Neural progenitor cell (in vitro differentiated cells): ENCODE data around the gene C16orf74.
A peak's percentile ranks its signal among the peaks of the same experiment; 100 is the strongest.

Experiments used
- CTCF ChIP-seq: fragments of 200-600 bp; sonication (generic); IDR thresholded peaks from 2 replicates; pipeline ENCODE4 v1.5.1; 2017; ENCODE audit warnings: antibody characterized with exemption, mild to moderate bottlenecking
- EZH2 ChIP-seq: fragments of 200-600 bp; sonication (generic); IDR thresholded peaks from 2 replicates; pipeline ENCODE4 v1.6.1; 2017; ENCODE audit warnings: antibody characterized with exemption, mild to moderate bottlenecking, moderate library complexity
- EZH2phosphoT487 ChIP-seq: fragments of 200-600 bp; sonication (generic); IDR thresholded peaks from 2 replicates; pipeline ENCODE4 v1.6.1; 2017; ENCODE audit warnings: antibody characterized with exemption

DNA sequence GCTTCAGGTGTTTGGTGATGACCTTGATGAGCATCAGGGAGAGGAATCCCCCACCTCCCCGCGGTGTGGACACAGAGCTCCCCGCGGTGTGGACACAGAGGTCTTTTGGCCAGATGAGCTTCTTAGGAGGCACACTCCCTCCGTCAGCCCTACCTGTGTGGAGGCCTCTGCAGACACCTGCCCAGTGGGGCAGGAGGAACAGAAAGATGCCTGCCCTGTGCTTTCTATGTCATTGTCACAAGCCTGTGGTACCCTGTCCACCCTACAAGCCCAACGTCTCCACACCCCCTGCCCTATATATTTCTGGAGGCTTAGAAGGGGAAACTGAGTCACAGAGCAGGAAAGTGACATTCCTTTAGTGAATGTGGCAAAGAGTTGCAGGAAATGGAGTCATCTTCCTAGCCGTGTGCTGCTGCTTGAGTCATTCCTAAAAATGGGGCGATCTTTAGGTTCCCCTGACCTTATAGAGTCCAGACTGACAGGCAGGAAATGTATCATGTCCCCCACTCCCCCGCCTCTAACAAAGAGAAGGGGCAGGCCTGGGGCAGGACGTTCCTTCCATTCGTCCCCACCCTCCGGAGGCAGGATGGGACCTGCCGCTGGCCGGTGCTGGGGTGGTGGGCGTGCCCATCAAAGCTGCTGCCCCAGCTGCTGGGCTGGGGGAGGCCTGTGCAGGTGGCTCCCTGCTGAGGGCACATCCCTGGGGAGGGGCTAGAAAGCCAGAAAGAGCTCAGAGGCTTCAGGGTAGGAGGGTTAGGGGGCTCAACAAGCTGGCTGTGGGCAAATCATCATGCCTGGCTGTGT lies 1.0 kb upstream of the C16orf74 start:
- TF ChIP-seq EZH2phosphoT487 = no peak
- no peak for TF ChIP-seq CTCF
- peak; percentile 29 for TF ChIP-seq EZH2
